H1 (cell line): Measurements from ENCODE around the gene WDR44. TPM values are rescaled to one million over a fixed set of nuclear protein-coding genes. Genes with fewer than 3 reads are reported as not detected.
"Not testable (repeated sequence)": the region's sequence is repeated elsewhere in the genome, so short reads cannot be mapped to it uniquely, and the experiment has no call there.

Experiments used
- CTCF ChIA-PET: fragments of 300-600 bp; sonication (Branson Sonifier 250); formaldehyde crosslinking; loops from one replicate; lab custom pipeline; 2021; ENCODE audit not compliant: partially characterized antibody; lab: Charles Lee
- POLR2A ChIA-PET: fragments of 300-600 bp; sonication (Branson Sonifier 250); formaldehyde crosslinking; loops from one replicate; lab custom pipeline; 2021; ENCODE audit warnings: inconsistent platforms; ENCODE audit not compliant: partially characterized antibody; lab: Charles Lee
- DNase-seq, 2 experiments: peaks; one replicate each; pipeline versions ENCODE4 v3.0.0 to v3.0.0-alpha.2; 2010 to 2022; ENCODE audit warnings: low spot score in 2 of 2, low read depth in 1 of 2, mixed read lengths in 1 of 2
- FAIRE-seq: peaks from 2 replicates; lab custom pipeline; 2011; peaks lifted over from hg19 to GRCh38; lab: Jason Lieb, UNC
- H2AFZ ChIP-seq: 2 replicates; pipeline ENCODE4 v1.8.1; 2012; ENCODE audit warnings: low read length, inconsistent platforms
- H2AK5ac ChIP-seq: 2 replicates; pipeline ENCODE4 v1.6.1; 2013; ENCODE audit warnings: low read depth, low read length
- H2BK120ac ChIP-seq: replicated peaks from 2 replicates; pipeline ENCODE3; 2013; ENCODE audit warnings: low read depth, low read length, inconsistent platforms
- H2BK12ac ChIP-seq: 2 replicates; pipeline ENCODE4 v1.6.1; 2013; ENCODE audit warnings: low read depth, low read length
- H2BK15ac ChIP-seq: 2 replicates; pipeline ENCODE4 v1.6.1; 2013; ENCODE audit warnings: low read length
- H2BK20ac ChIP-seq: 2 replicates; pipeline ENCODE4 v1.6.1; 2013; ENCODE audit warnings: low read length
- H2BK5ac ChIP-seq: 2 replicates; pipeline ENCODE4 v1.6.1; 2013; ENCODE audit warnings: low read depth, low read length
- H3K14ac ChIP-seq: 2 replicates; pipeline ENCODE4 v1.6.1; 2013; ENCODE audit warnings: inconsistent platforms; ENCODE audit not compliant: insufficient read length
- H3K18ac ChIP-seq: 2 replicates; pipeline ENCODE4 v1.6.1; 2013; ENCODE audit warnings: low read length; ENCODE audit errors: extremely low read depth
- H3K23ac ChIP-seq: 2 replicates; pipeline ENCODE4 v1.6.1; 2013; ENCODE audit warnings: inconsistent platforms; ENCODE audit not compliant: insufficient read length
- H3K23me2 ChIP-seq: 2 replicates; pipeline ENCODE4 v1.6.1; 2013; ENCODE audit warnings: low read depth, low read length
- H3K27ac ChIP-seq: 2 replicates; pipeline ENCODE4 v1.6.1; 2011; ENCODE audit warnings: low read depth, low read length, inconsistent platforms
- H3K27me3 ChIP-seq, 4 experiments: replicated peaks in 1 of 4; 1 replicate in 1 of 4; 2 replicates in 3 of 4; pipeline versions ENCODE4 v1.6.1 to v1.8.1; 2011 to 2013; ENCODE audit warnings: low read length in 3 of 4, mild to moderate bottlenecking in 3 of 4, inconsistent platforms in 2 of 4, mixed read lengths in 2 of 4, moderate library complexity in 1 of 4; ENCODE audit not compliant: control insufficient read depth in 3 of 4, insufficient read depth in 3 of 4; ENCODE audit errors: extremely low read depth in 1 of 4
- H3K36me3 ChIP-seq, 4 experiments: 2 replicates each; pipeline versions ENCODE4 v1.6.1 to v1.8.1; 2011 to 2013; ENCODE audit warnings: mild to moderate bottlenecking in 4 of 4, low read length in 3 of 4, moderate library complexity in 2 of 4, control low read depth in 1 of 4, inconsistent platforms in 1 of 4; ENCODE audit not compliant: insufficient read depth in 4 of 4, control insufficient read depth in 2 of 4
- H3K4ac ChIP-seq: replicated peaks from 2 replicates; pipeline ENCODE3; 2013; ENCODE audit warnings: low read length, low read depth, mixed read lengths, inconsistent platforms; ENCODE audit not compliant: insufficient read length
- H3K4me1 ChIP-seq, 4 experiments: replicated peaks in 1 of 4; 1 replicate in 1 of 4; 2 replicates in 3 of 4; pipeline versions ENCODE4 v1.6.1 to v1.8.1; 2011 to 2013; ENCODE audit warnings: low read length in 3 of 4, inconsistent platforms in 2 of 4, mixed read lengths in 1 of 4; ENCODE audit not compliant: insufficient read depth in 4 of 4, control insufficient read depth in 3 of 4
- H3K4me2 ChIP-seq, 2 experiments: 2 replicates each; pipeline versions ENCODE4 v1.6.1 to v1.8.1; 2011 to 2013; ENCODE audit warnings: low read depth in 2 of 2, low read length in 2 of 2, control low read depth in 1 of 2, inconsistent platforms in 1 of 2, mild to moderate bottlenecking in 1 of 2; ENCODE audit not compliant: insufficient read depth in 1 of 2
- H3K4me3 ChIP-seq, 4 experiments: fragments of 200-600, 300-600 bp in 1 of 4; sonication (generic), shearing (Covaris generic), sonication (Bioruptor Twin) in 1 of 4; 2 replicates each; pipeline versions ENCODE4 v1.5.1 to v1.8.1; 2011 to 2016; ENCODE audit warnings: low read length in 4 of 4, low read depth in 3 of 4, control low read depth in 2 of 4, inconsistent platforms in 2 of 4, mild to moderate bottlenecking in 2 of 4, mixed read lengths in 1 of 4, moderate library complexity in 1 of 4; ENCODE audit not compliant: insufficient read depth in 2 of 4; ENCODE audit errors: extremely low read depth in 1 of 4
- H3K56ac ChIP-seq: replicated peaks from 2 replicates; pipeline ENCODE3; 2013; ENCODE audit warnings: low read depth, mild to moderate bottlenecking, mixed read lengths, low read length, inconsistent platforms; ENCODE audit not compliant: insufficient read length
- H3K79me1 ChIP-seq: 2 replicates; pipeline ENCODE4 v1.6.1; 2013; ENCODE audit warnings: low read depth, low read length, control low read depth
- H3K79me2 ChIP-seq, 2 experiments: 2 replicates each; pipeline versions ENCODE4 v1.6.1 to v1.8.1; 2012 to 2013; ENCODE audit warnings: low read length in 2 of 2, mild to moderate bottlenecking in 2 of 2, inconsistent platforms in 1 of 2; ENCODE audit not compliant: insufficient read depth in 2 of 2, control insufficient read depth in 1 of 2
- H3K9ac ChIP-seq, 4 experiments: replicated peaks in 1 of 4; 1 replicate in 1 of 4; 2 replicates in 3 of 4; pipeline versions ENCODE4 v1.6.1 to v1.8.1; 2011 to 2013; ENCODE audit warnings: low read depth in 3 of 4, low read length in 3 of 4, control low read depth in 2 of 4, mild to moderate bottlenecking in 2 of 4, moderate library complexity in 2 of 4, inconsistent platforms in 1 of 4; ENCODE audit errors: extremely low read depth in 1 of 4
- H3K9me3 ChIP-seq, 2 experiments: 2 replicates each; pipeline versions ENCODE4 v1.6.1 to v1.8.1; 2012 to 2013; ENCODE audit warnings: mild to moderate bottlenecking in 2 of 2, moderate library complexity in 2 of 2, control low read depth in 1 of 2, inconsistent platforms in 1 of 2, low read depth in 1 of 2, low read length in 1 of 2, mixed read lengths in 1 of 2; ENCODE audit not compliant: insufficient read depth in 2 of 2
- H4K20me1 ChIP-seq, 2 experiments: replicated peaks in 1 of 2; 2 replicates each; pipeline versions ENCODE3 to v1.8.1; 2011 to 2013; ENCODE audit warnings: inconsistent platforms in 2 of 2, low read length in 2 of 2, mild to moderate bottlenecking in 1 of 2; ENCODE audit not compliant: insufficient read depth in 2 of 2, control insufficient read depth in 1 of 2
- H4K5ac ChIP-seq: 2 replicates; pipeline ENCODE4 v1.6.1; 2013; ENCODE audit warnings: low read length, low read depth, mixed read lengths, inconsistent platforms; ENCODE audit not compliant: insufficient read length
- H4K8ac ChIP-seq: 2 replicates; pipeline ENCODE4 v1.8.0; 2013; ENCODE audit warnings: mild to moderate bottlenecking, moderate library complexity, low read length, inconsistent platforms; ENCODE audit not compliant: insufficient read depth; ENCODE audit errors: extremely low read depth
- H4K91ac ChIP-seq: replicated peaks from 2 replicates; pipeline ENCODE3; 2013; ENCODE audit warnings: low read length, mixed read lengths, inconsistent platforms; ENCODE audit not compliant: insufficient read length
- WGBS, 2 experiments: shearing (Covaris generic) in 1 of 2; methylation state at CpG; one replicate each; pipeline versions ENCODE4 v1.1.6 to v1.1.7; 2013 to 2015; ENCODE audit warnings: low lambda C conversion rate in 2 of 2, mixed read lengths in 2 of 2, inconsistent platforms in 1 of 2, low coverage in 1 of 2, missing lambda C conversion rate in 1 of 2; ENCODE audit not compliant: insufficient replicate concordance in 2 of 2, insufficient coverage in 1 of 2, insufficient read length in 1 of 2; ENCODE audit errors: extremely low coverage in 1 of 2, missing lambda C conversion rate in 1 of 2; 5-methylcytosine and 5-hydroxymethylcytosine counted together
- polyA plus RNA-seq, 7 experiments: library from polyadenylated mRNA; depleted of rRNA in 3 of 7; stranded (reverse) in 5 of 7; unstranded in 2 of 7; fragments of >200 nt in 5 of 7; fragments of 200-250 nt in 2 of 7; gene quantifications; 1 replicate in 5 of 7; 2 replicates in 1 of 7; 4 replicates in 1 of 7; pipeline versions ENCODE4 v1.2.1 to v1.2.3, GENCODE V29; 2011 to 2013; ENCODE audit warnings: missing spikeins in 2 of 7, mixed read lengths in 2 of 7
- total RNA-seq: library from RNA; stranded (reverse); fragmentation: NEBNext Ultra II Directional; extraction: Animal tissue kit (Norgen Biotek cat#: 25700); gene quantifications from 2 replicates; pipeline ENCODE4 v1.2.1, GENCODE V29; 2021

WDR44 gene
- total and polyA plus RNA-seq, 2 of the 8 experiments (the other 6 are each of a cell fraction or from before 2014, with no cell fraction given) = 5.1 to 17.2 TPM

- not testable (repeated sequence) for H3K4me1 ChIP-seq, H2BK15ac ChIP-seq, H3K9ac ChIP-seq, H2BK5ac ChIP-seq, H2BK120ac ChIP-seq, H3K36me3 ChIP-seq, H3K4ac ChIP-seq, H2AK5ac ChIP-seq, H4K5ac ChIP-seq, H2BK12ac ChIP-seq, H3K27me3 ChIP-seq, H3K4me3 ChIP-seq, FAIRE-seq, H3K27ac ChIP-seq, H2AFZ ChIP-seq, H4K8ac ChIP-seq, H3K79me1 ChIP-seq, H4K91ac ChIP-seq, H3K14ac ChIP-seq, H3K56ac ChIP-seq, DNase-seq, H3K79me2 ChIP-seq, H3K18ac ChIP-seq, H3K23me2 ChIP-seq, H3K9me3 ChIP-seq, H3K23ac ChIP-seq, H2BK20ac ChIP-seq, H4K20me1 ChIP-seq, H3K4me2 ChIP-seq
- ChIA-PET POLR2A (interaction anchor here (1.0 kb wide), 1 partner anchor 25 kb away, joined by 3 read pairs; no protein-coding TSS in a partner anchor), CTCF (interaction anchor here (0.6 to 1.2 kb wide), 2 partner anchors 9 to 10 kb away, joined by 4 to 5 read pairs; no protein-coding TSS in a partner anchor)
- 80% methylated on average over 3 of the region's 5 CpGs; no CpG with 5 or more reads in 1 of the 2 experiments for WGBS, 2 experiments
Observed at GRCh38 chrX:118470721-118471347, 124.9 kb downstream of the WDR44 start.
